Chondrocyte (in vitro differentiated cells): ENCODE data around the gene ETFDH. TPM values are rescaled to one million over a fixed set of nuclear protein-coding genes. Genes with fewer than 3 reads are reported as not detected.
A peak's percentile ranks its signal among the peaks of the same experiment; 100 is the strongest.

Experiments used
- DNase-seq: peaks from one replicate; pipeline ENCODE4 v3.0.0; 2021; ENCODE audit warnings: mixed read lengths, low spot score
- H3K27ac Mint-ChIP-seq: one replicate; pipeline ENCODE4 v1.8.0; 2021; ENCODE audit warnings: mild to moderate bottlenecking, moderate library complexity, mixed read lengths; ENCODE audit not compliant: unreplicated experiment
- H3K27me3 Mint-ChIP-seq: 2 replicates; pipeline ENCODE4 v1.8.0; 2021; ENCODE audit warnings: low read depth, mixed read lengths
- H3K36me3 Mint-ChIP-seq: 2 replicates; pipeline ENCODE4 v1.8.0; 2021; ENCODE audit warnings: low read depth, mixed read lengths
- H3K4me1 Mint-ChIP-seq: 2 replicates; pipeline ENCODE4 v1.8.0; 2021; ENCODE audit warnings: low read depth, mild to moderate bottlenecking, mixed read lengths
- H3K4me3 Mint-ChIP-seq: one replicate; pipeline ENCODE4 v1.8.0; 2021; ENCODE audit warnings: mild to moderate bottlenecking, moderate library complexity, mixed read lengths; ENCODE audit not compliant: unreplicated experiment
- H3K9me3 Mint-ChIP-seq: 2 replicates; pipeline ENCODE4 v1.8.0; 2021; ENCODE audit warnings: low read depth, mixed read lengths
- CTCF ChIP-seq: fragments of 200-600 bp; sonication (generic); IDR thresholded peaks from 2 replicates; pipeline ENCODE4 v1.5.0; 2021; ENCODE audit warnings: antibody characterized with exemption, mild to moderate bottlenecking, moderate library complexity
- long read RNA-seq: library from polyadenylated mRNA; stranded (forward); transcript quantifications from one replicate; pipeline ENCODE4 v2.0.0, GENCODE V29; 2021
- total RNA-seq: library from RNA; stranded (reverse); gene quantifications from 3 replicates; pipeline ENCODE4 v1.2.1, GENCODE V29; 2021

The ETFDH gene
- total RNA-seq = 17.6 to 24.0 TPM (median 23.0 TPM) in 3 replicates
- long read RNA-seq, transcript ETFDH-206 (13 exons, 3,282 nt) = major isoform, 33 of 39 reads
- long read RNA-seq, partial matches to known transcripts = 4 of 39 reads
- long read RNA-seq, other reads (novel, unspliced or antisense) = 2 of 39 reads

- peak; percentile 79 for TF ChIP-seq CTCF
- no peaks in the 10 kb centered on the region for H3K27me3 Mint-ChIP-seq
- peak; percentile 99 for DNase-seq
- peaks cover 23% of the 10 kb centered on the region for H3K4me1 Mint-ChIP-seq
- H3K9me3 Mint-ChIP-seq = no peaks in the 10 kb centered on the region
- no peaks in the 10 kb centered on the region for H3K36me3 Mint-ChIP-seq
- peak within 1 kb of the TSS; percentile 96 for H3K4me3 Mint-ChIP-seq
- peak within 1 kb of the TSS; percentile 98 for H3K27ac Mint-ChIP-seq
These were observed at the start of gene ETFDH for GRCh38 chr4:158671915-158672806. TSS of gene ETFDH (plus strand) at chr4:158672296. CDS start at chr4:158672457, 161 bp downstream.

- Mint-ChIP-seq H3K27me3 (peaks cover 13% of the 10 kb centered on the region), H3K9me3 (no peaks in the 10 kb centered on the region), H3K4me3 (no peak overlapping the region), H3K4me1 (peaks cover 12% of the 10 kb centered on the region), H3K36me3 (no peaks in the 10 kb centered on the region), H3K27ac (no peak overlapping the region)
- TF ChIP-seq CTCF = peak; percentile 95
- DNase-seq = no peak
These were observed 47.1 kb upstream of the ETFDH start for GRCh38 chr4:158624889-158625478.

GRCh38 chr4:158625544-158625943 lies 46.6 kb upstream of the ETFDH start:
- Mint-ChIP-seq H3K4me1 (peaks cover 12% of the 10 kb centered on the region), H3K27ac (no peak overlapping the region), H3K4me3 (no peak overlapping the region), H3K36me3 (no peaks in the 10 kb centered on the region), H3K27me3 (peaks cover 11% of the 10 kb centered on the region), H3K9me3 (no peaks in the 10 kb centered on the region)
- no peak for DNase-seq
- TF ChIP-seq CTCF = no peak

- H3K36me3 Mint-ChIP-seq = peaks cover 3% of the 10 kb centered on the region
- TF ChIP-seq CTCF = no peak
- H3K4me3 Mint-ChIP-seq = no peak overlapping the region
- H3K27ac Mint-ChIP-seq = no peak overlapping the region
- H3K4me1 Mint-ChIP-seq = peaks cover 4% of the 10 kb centered on the region
- DNase-seq = no peak
- peaks cover 18% of the 10 kb centered on the region for H3K27me3 Mint-ChIP-seq
- no peaks in the 10 kb centered on the region for H3K9me3 Mint-ChIP-seq
These were observed 41.2 kb upstream of the ETFDH start for GRCh38 chr4:158630893-158631292.

GRCh38 chr4:158636619-158637018 lies 35.5 kb upstream of the ETFDH start:
- Mint-ChIP-seq H3K4me3 (no peak overlapping the region), H3K4me1 (no peaks in the 10 kb centered on the region), H3K9me3 (no peaks in the 10 kb centered on the region), H3K27me3 (peaks cover 30% of the 10 kb centered on the region), H3K36me3 (peaks cover 3% of the 10 kb centered on the region), H3K27ac (no peak overlapping the region)
- TF ChIP-seq CTCF = no peak
- DNase-seq = no peak
